Tibial artery (tissue), 4 donors: Measurements from ENCODE around the gene MTREX.

Experiments used
- DNase-seq, 2 donors: peaks; one replicate each; pipeline ENCODE4 v3.0.0-alpha.2; 2019
- H3K27ac ChIP-seq, 2 donors: fragments of 200-600 bp; sonication (generic) in 1 of 2; 1 replicate in 1 of 2; 2 replicates in 1 of 2; pipeline ENCODE4 v1.5.1; 2018 to 2019; ENCODE audit warnings: mild to moderate bottlenecking in 1 of 2
- H3K27me3 ChIP-seq, 2 donors: fragments of 200-600 bp; sonication (generic) in 1 of 2; one replicate each; pipeline versions ENCODE4 v1.5.1 to v1.6.0; 2016 to 2019
- H3K36me3 ChIP-seq, 3 donors: fragments of 200-600 bp; sonication (generic) in 2 of 3; one replicate each; pipeline ENCODE4 v1.5.1; 2016 to 2019; ENCODE audit warnings: mild to moderate bottlenecking in 2 of 3
- H3K4me1 ChIP-seq, 4 donors: fragments of 200-600 bp; sonication (generic) in 2 of 4; 1 replicate in 3 of 4; 2 replicates in 1 of 4; pipeline ENCODE4 v1.5.1; 2016 to 2019
- H3K4me3 ChIP-seq, 2 donors: fragments of 200-600 bp; sonication (generic) in 1 of 2; 1 replicate in 1 of 2; 2 replicates in 1 of 2; pipeline ENCODE4 v1.5.1; 2018 to 2019; ENCODE audit warnings: mild to moderate bottlenecking in 2 of 2
- H3K9me3 ChIP-seq, 3 donors: fragments of 200-600 bp; sonication (generic) in 1 of 3; one replicate each; pipeline ENCODE4 v1.5.1; 2016 to 2019
- CTCF ChIP-seq, 2 experiments: fragments of 200-600 bp in 1 of 2; fragments of 450-650 bp in 1 of 2; IDR thresholded peaks; one replicate each; pipeline ENCODE4 v1.5.1; 2017 to 2019; ENCODE audit warnings: antibody characterized with exemption in 2 of 2, mild to moderate bottlenecking in 1 of 2, moderate library complexity in 1 of 2
- intact Hi-C: fragments of 100-400 bp; cut with DNase I; formaldehyde crosslinking; loops from one replicate; pipeline ENCODE4 v1.15.0; 2023; ENCODE audit warnings: low total_unique reads

MTREX gene

GRCh38 chr5:55437452-55437851 lies 129.7 kb downstream of the MTREX start:
- H3K9me3 ChIP-seq, result no peaks in the 10 kb centered on the region
- no peaks in the 10 kb centered on the region for H3K27me3 ChIP-seq
- TF ChIP-seq CTCF (IDR thresholded peaks at IDR 0.05), result no peak
- DNase-seq, result no peak
- peak overlapping the region; percentile 77 to 88 for H3K27ac ChIP-seq
- peaks cover 0 to 85% (median 37%) of the 10 kb centered on the region in 4 donors for H3K4me1 ChIP-seq
- no peak overlapping the region for H3K4me3 ChIP-seq
- intact Hi-C loops, result no loop called here
- H3K36me3 ChIP-seq, result peaks cover 10 to 13% (median 13%) of the 10 kb centered on the region in 3 donors

GRCh38 chr5:55437859-55438206 lies 130.0 kb downstream of the MTREX start:
- Histone ChIP-seq H3K4me1 (peaks cover 0 to 89% (median 37%) of the 10 kb centered on the region in 4 donors), H3K4me3 (peak overlapping the region in 1 of 2 donors; percentile 5), H3K9me3 (no peaks in the 10 kb centered on the region), H3K36me3 (peaks cover 10 to 13% (median 13%) of the 10 kb centered on the region in 3 donors), H3K27ac (peak overlapping the region; percentile 77 to 88), H3K27me3 (no peaks in the 10 kb centered on the region)
- intact Hi-C loops, result no loop called here
- TF ChIP-seq CTCF (IDR thresholded peaks at IDR 0.05), result no peak
- DNase-seq, result no peak

DNA sequence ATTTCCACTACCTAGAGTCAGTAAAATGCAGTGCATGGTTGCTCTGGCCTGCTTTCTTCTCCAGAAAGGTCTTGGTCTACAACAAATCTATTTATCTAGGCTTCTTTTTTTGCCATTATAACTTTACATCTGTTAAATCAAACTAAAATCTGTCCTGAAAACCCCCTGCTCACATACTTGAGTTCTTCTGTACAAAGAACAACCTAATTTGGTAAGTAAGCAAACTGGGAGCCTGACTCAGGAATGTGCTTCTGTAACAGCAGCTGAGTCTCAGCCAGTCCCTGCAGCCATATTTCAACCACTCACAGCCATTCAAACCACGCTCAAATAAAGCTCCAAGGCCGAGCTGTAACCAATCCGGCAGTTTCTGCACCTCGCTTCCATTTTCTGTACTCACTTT lies 131.2 kb downstream of the MTREX start:
- TF ChIP-seq CTCF (IDR thresholded peaks at IDR 0.05), result no peak
- H3K4me3 ChIP-seq, result no peak overlapping the region
- peaks cover 0 to 91% (median 37%) of the 10 kb centered on the region in 4 donors for H3K4me1 ChIP-seq
- intact Hi-C loops, result no loop called here
- DNase-seq, result peak; percentile 44 to 80
- peak overlapping the region; percentile 77 to 88 for H3K27ac ChIP-seq
- H3K9me3 ChIP-seq, result no peaks in the 10 kb centered on the region
- H3K36me3 ChIP-seq, result peaks cover 10 to 13% (median 13%) of the 10 kb centered on the region in 3 donors
- H3K27me3 ChIP-seq, result no peaks in the 10 kb centered on the region

DNA sequence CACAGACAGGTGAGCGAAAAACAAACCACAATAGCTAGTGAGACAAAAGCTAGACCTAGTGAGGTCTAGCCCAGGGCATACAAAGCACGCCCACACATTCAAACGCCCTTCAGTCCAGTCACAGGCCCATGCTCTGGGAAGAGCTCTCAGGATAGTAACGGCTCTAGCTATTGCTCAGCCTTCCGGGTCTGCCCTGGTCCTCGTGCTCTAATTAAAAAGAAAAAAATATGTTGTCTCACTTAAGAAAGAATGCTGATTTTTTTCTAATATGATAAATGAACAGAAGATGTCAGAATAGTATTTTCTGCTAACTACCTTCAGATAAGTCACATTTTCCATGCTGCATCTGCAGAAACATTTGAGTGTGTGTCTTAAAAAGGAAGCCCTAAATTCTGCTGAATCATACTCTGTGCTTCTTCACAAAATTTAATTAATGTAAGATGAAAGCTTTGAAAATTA lies 132.4 kb downstream of the MTREX start:
- no peak for DNase-seq
- H3K36me3 ChIP-seq, result peaks cover 10 to 13% (median 13%) of the 10 kb centered on the region in 3 donors
- H3K9me3 ChIP-seq, result no peaks in the 10 kb centered on the region
- H3K4me1 ChIP-seq, result peaks cover 0 to 87% (median 39%) of the 10 kb centered on the region in 4 donors
- H3K27me3 ChIP-seq, result no peaks in the 10 kb centered on the region
- TF ChIP-seq CTCF (IDR thresholded peaks at IDR 0.05), result no peak
- H3K27ac ChIP-seq, result peak overlapping the region; percentile 77 to 88
- intact Hi-C loops, result loop anchor here (10.0 kb wide), 1 partner anchor 95 kb away; the partner anchor contains the start of gene PLPP1
- no peak overlapping the region for H3K4me3 ChIP-seq

DNA sequence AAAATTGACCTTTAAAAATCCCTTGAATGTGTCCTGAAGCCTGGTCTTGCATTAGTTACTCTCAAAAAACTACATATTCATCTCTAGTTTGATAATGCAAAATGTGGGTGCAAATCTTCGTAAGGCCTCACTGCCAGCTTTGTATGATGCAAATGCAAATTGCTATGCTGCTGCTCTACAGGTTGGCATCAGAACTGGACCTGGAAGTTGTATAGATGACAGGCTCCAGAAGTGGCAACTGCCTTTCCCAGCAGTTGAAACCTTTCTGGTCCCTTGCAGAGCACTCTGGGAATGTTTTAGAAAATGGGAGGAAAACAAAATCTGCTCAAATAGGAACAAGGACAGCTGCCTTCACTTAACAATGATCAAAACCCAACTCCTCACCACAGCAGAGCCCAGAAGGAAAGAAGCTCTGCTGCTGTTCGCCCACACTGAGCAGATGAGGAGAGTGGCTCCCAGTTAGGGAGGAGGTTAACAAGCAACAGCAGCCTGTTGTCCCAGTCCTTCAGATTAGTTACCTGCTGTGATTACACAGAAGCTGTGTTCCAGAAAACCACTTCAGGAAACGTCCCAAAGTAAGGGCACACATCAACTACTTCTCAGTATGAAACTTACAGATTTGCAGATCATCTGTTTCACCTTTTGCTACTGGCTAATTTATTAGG lies 133.4 kb downstream of the MTREX start:
- H3K27me3 ChIP-seq, result no peaks in the 10 kb centered on the region
- intact Hi-C loops, result loop anchor here (10.0 kb wide), 1 partner anchor 94 kb away; the partner anchor contains the start of gene PLPP1
- no peaks in the 10 kb centered on the region for H3K9me3 ChIP-seq
- peaks cover 0 to 91% (median 42%) of the 10 kb centered on the region in 4 donors for H3K4me1 ChIP-seq
- H3K27ac ChIP-seq, result peak overlapping the region in 1 of 2 donors; percentile 88
- peaks cover 9 to 13% (median 10%) of the 10 kb centered on the region in 3 donors for H3K36me3 ChIP-seq
- DNase-seq, result no peak
- no peak overlapping the region for H3K4me3 ChIP-seq
- TF ChIP-seq CTCF (IDR thresholded peaks at IDR 0.05), result no peak
